Tibial artery (tissue), 4 donors: Measurements from ENCODE around the gene PDLIM1.

Experiments
- DNase-seq, 2 donors: peaks; one replicate each; pipeline ENCODE4 v3.0.0-alpha.2; 2019
- H3K27ac ChIP-seq, 2 donors: fragments of 200-600 bp; sonication (generic) in 1 of 2; 1 replicate in 1 of 2; 2 replicates in 1 of 2; pipeline ENCODE4 v1.5.1; 2018 to 2019; ENCODE audit warnings: mild to moderate bottlenecking in 1 of 2
- H3K27me3 ChIP-seq, 2 donors: fragments of 200-600 bp; sonication (generic) in 1 of 2; one replicate each; pipeline versions ENCODE4 v1.5.1 to v1.6.0; 2016 to 2019
- H3K36me3 ChIP-seq, 3 donors: fragments of 200-600 bp; sonication (generic) in 2 of 3; one replicate each; pipeline ENCODE4 v1.5.1; 2016 to 2019; ENCODE audit warnings: mild to moderate bottlenecking in 2 of 3
- H3K4me1 ChIP-seq, 4 donors: fragments of 200-600 bp; sonication (generic) in 2 of 4; 1 replicate in 3 of 4; 2 replicates in 1 of 4; pipeline ENCODE4 v1.5.1; 2016 to 2019
- H3K4me3 ChIP-seq, 2 donors: fragments of 200-600 bp; sonication (generic) in 1 of 2; 1 replicate in 1 of 2; 2 replicates in 1 of 2; pipeline ENCODE4 v1.5.1; 2018 to 2019; ENCODE audit warnings: mild to moderate bottlenecking in 2 of 2
- H3K9me3 ChIP-seq, 3 donors: fragments of 200-600 bp; sonication (generic) in 1 of 3; one replicate each; pipeline ENCODE4 v1.5.1; 2016 to 2019
- CTCF ChIP-seq, 2 experiments: fragments of 200-600 bp in 1 of 2; fragments of 450-650 bp in 1 of 2; IDR thresholded peaks; one replicate each; pipeline ENCODE4 v1.5.1; 2017 to 2019; ENCODE audit warnings: antibody characterized with exemption in 2 of 2, mild to moderate bottlenecking in 1 of 2, moderate library complexity in 1 of 2
- intact Hi-C: fragments of 100-400 bp; cut with DNase I; formaldehyde crosslinking; loops from one replicate; pipeline ENCODE4 v1.15.0; 2023; ENCODE audit warnings: low total_unique reads

The PDLIM1 gene

GRCh38 chr10:95261926-95262325 is 28.9 kb downstream of the PDLIM1 start:
- intact Hi-C loops = no loop called here
- Histone ChIP-seq H3K36me3 (peaks cover 20 to 65% (median 50%) of the 10 kb centered on the region in 3 donors), H3K9me3 (no peaks in the 10 kb centered on the region), H3K27me3 (no peaks in the 10 kb centered on the region), H3K4me1 (peaks cover 0 to 51% (median 30%) of the 10 kb centered on the region in 4 donors), H3K4me3 (no peak overlapping the region), H3K27ac (no peak overlapping the region)
- no peak for TF ChIP-seq CTCF (IDR thresholded peaks at IDR 0.05)
- DNase-seq = no peak

DNA sequence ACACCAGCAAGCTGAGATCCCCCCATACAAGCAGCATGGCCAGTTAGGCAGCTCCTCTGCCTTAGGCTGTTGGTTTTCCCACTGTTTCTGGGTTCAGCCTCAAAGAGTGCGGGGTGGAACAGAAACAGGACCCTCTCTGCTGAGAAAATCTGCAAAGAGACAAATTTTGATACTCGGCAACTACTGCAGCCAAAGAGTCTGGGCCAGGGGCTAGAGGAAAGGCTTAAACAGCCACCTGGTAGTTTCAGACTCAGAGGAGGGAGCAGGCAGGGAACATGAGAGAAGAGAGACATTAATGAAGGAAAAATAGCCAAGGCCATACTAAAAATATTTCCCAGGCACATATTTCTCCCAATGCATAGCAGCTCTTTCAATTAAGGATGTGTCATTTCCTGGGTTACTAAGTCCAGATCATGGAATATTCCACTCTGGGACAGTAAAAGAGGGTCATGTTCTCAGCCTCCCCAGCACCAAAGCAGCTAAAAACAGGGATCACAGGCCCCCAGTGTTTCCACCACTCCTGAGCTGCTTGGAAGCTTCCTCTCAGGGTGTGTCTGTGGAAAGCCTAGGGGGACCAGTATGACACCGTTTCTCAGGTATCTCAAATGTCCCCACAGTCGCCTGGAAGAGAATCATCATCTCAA is 29.8 kb downstream of the PDLIM1 start:
- Histone ChIP-seq H3K9me3 (peaks cover 0 to 5% (median 0%) of the 10 kb centered on the region in 3 donors), H3K4me3 (no peak overlapping the region), H3K4me1 (peaks cover 0 to 42% (median 24%) of the 10 kb centered on the region in 4 donors), H3K27ac (peak overlapping the region; percentile 56 to 66), H3K27me3 (no peaks in the 10 kb centered on the region), H3K36me3 (peaks cover 20 to 71% (median 57%) of the 10 kb centered on the region in 3 donors)
- TF ChIP-seq CTCF (IDR thresholded peaks at IDR 0.05) = no peak
- intact Hi-C loops = no loop called here
- no peak for DNase-seq

DNA sequence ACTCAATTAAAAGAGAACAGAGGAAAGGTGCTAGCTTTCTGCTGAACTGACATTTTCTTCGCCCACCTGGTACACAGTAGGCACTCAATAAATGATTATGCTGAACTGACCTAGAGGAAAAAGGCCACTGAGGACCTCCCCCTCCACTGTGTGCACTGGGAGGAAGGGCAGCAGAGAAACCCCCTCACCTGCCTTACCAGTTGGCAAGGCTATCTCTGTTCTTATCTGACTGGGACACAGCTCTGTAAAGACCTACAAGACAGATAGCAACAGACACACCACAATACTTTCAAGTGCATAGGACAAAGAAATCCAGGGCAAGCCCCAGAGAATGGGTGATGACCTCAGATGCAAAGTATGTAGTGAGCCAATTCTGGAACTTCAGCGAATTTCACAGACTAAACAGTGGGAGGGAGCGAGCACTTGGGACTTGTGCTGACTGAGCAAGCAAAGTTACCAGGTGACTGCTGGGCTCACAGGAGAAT is 30.4 kb downstream of the PDLIM1 start:
- no peak for DNase-seq
- peaks cover 20 to 71% (median 57%) of the 10 kb centered on the region in 3 donors for H3K36me3 ChIP-seq
- no peaks in the 10 kb centered on the region for H3K27me3 ChIP-seq
- intact Hi-C loops = no loop called here
- TF ChIP-seq CTCF (IDR thresholded peaks at IDR 0.05) = no peak
- no peak overlapping the region for H3K4me3 ChIP-seq
- H3K27ac ChIP-seq = peak overlapping the region; percentile 56 to 66
- H3K4me1 ChIP-seq = peaks cover 0 to 43% (median 24%) of the 10 kb centered on the region in 4 donors
- peaks cover 0 to 5% (median 0%) of the 10 kb centered on the region in 3 donors for H3K9me3 ChIP-seq

DNA sequence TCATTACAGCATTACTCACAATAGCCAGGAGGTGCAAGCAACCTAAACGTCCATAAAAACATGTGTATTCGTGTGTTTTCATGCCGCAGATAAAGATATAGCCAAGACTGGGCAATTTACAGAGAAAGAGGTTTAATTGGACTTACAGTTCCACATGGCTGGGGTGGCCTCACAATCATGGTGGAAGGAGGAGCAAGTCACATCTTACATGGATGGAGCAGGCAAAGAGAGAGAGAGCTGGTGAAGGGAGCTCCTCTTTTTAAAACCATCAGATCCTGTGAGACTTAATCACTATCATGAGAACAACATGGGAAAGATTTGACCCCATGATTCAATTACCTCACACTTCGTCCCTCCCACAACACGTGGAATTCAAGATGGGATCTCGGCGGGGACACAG is 33.0 kb downstream of the PDLIM1 start:
- Histone ChIP-seq H3K27ac (no peak overlapping the region), H3K27me3 (no peaks in the 10 kb centered on the region), H3K4me3 (no peak overlapping the region), H3K9me3 (peaks cover 0 to 5% (median 0%) of the 10 kb centered on the region in 3 donors), H3K4me1 (peaks cover 0 to 32% (median 15%) of the 10 kb centered on the region in 4 donors), H3K36me3 (peaks cover 20 to 53% (median 43%) of the 10 kb centered on the region in 3 donors)
- intact Hi-C loops = no loop called here
- DNase-seq = no peak
- no peak for TF ChIP-seq CTCF (IDR thresholded peaks at IDR 0.05)

DNA sequence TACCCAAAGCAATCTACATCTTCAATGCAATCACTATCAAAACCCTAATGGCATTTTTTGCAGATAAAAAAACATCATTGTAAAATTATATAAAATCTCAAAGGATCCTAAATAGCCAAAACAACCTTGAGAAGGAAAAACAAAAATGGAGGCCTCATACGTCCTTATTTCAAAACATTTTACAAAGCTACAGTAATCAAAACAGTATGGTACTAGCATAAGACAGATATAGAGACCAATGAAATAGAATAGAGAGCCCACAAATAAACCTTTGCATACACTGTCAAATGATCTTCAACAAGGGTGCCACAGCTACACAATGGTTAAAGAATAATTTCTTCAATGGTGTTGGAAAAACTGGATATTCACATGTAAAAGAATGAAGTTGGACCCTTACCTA is 34.5 kb downstream of the PDLIM1 start:
- H3K9me3 ChIP-seq = peaks cover 0 to 5% (median 0%) of the 10 kb centered on the region in 3 donors
- H3K4me1 ChIP-seq = peaks cover 0 to 25% (median 12%) of the 10 kb centered on the region in 4 donors
- no peak for DNase-seq
- H3K4me3 ChIP-seq = no peak overlapping the region
- no peak for TF ChIP-seq CTCF (IDR thresholded peaks at IDR 0.05)
- no peak overlapping the region for H3K27ac ChIP-seq
- intact Hi-C loops = no loop called here
- peaks cover 20 to 37% (median 30%) of the 10 kb centered on the region in 3 donors for H3K36me3 ChIP-seq
- H3K27me3 ChIP-seq = no peaks in the 10 kb centered on the region
